Loucy (cell line): ENCODE measurements around the gene MICAL2.

ENCODE experiments used
- H2AFZ ChIP-seq: fragments of 200-600 bp; sonication (generic); 2 replicates; pipeline ENCODE4 v1.6.0; 2016; ENCODE audit warnings: antibody characterized with exemption, mild to moderate bottlenecking, low read length, moderate library complexity
- H3F3A ChIP-seq: fragments of 200-600 bp; 2 replicates; pipeline ENCODE4 v1.6.0; 2016; ENCODE audit warnings: antibody characterized with exemption, low read depth, mild to moderate bottlenecking
- H3K27me3 ChIP-seq: fragments of 200-600 bp; sonication (generic); 2 replicates; pipeline ENCODE4 v1.6.1; 2014; ENCODE audit warnings: low read length, mild to moderate bottlenecking; ENCODE audit not compliant: insufficient read depth, poor library complexity, severe bottlenecking
- H3K36me3 ChIP-seq: fragments of 200-600 bp; sonication (generic); 2 replicates; pipeline ENCODE4 v1.6.1; 2016; ENCODE audit warnings: low read length; ENCODE audit not compliant: insufficient read depth
- H3K4me1 ChIP-seq: fragments of 200-600 bp; sonication (generic); 2 replicates; pipeline ENCODE4 v1.5.1; 2014; ENCODE audit warnings: low read length, mild to moderate bottlenecking; ENCODE audit not compliant: insufficient read depth, poor library complexity, severe bottlenecking
- H3K4me2 ChIP-seq: fragments of 200-600 bp; sonication (generic); 2 replicates; pipeline ENCODE4 v1.6.0; 2014; ENCODE audit warnings: antibody characterized with exemption, low read length, low read depth, mild to moderate bottlenecking; ENCODE audit not compliant: poor library complexity, severe bottlenecking
- H3K4me3 ChIP-seq: fragments of 200-600 bp; sonication (generic); 2 replicates; pipeline ENCODE4 v1.5.1; 2014; ENCODE audit warnings: low read length, mild to moderate bottlenecking, mixed read lengths; ENCODE audit not compliant: poor library complexity, severe bottlenecking
- H3K79me2 ChIP-seq: fragments of 200-600 bp; sonication (generic); 2 replicates; pipeline ENCODE4 v1.6.1; 2014; ENCODE audit warnings: low read length; ENCODE audit not compliant: insufficient read depth
- H3K9ac ChIP-seq: fragments of 200-600 bp; sonication (generic); 2 replicates; pipeline ENCODE4 v1.6.0; 2014; ENCODE audit warnings: mild to moderate bottlenecking, low read depth, low read length, moderate library complexity; ENCODE audit not compliant: poor library complexity, severe bottlenecking
- H3K9me2 ChIP-seq: fragments of 200-600 bp; sonication (generic); replicated peaks from 2 replicates; pipeline ENCODE4 v1.6.1; 2016; ENCODE audit warnings: low read depth, low read length, mixed read lengths
- H3K9me3 ChIP-seq: fragments of 200-600 bp; sonication (generic); 2 replicates; pipeline ENCODE4 v1.6.1; 2014; ENCODE audit warnings: mild to moderate bottlenecking, antibody characterized with exemption, low read length, low read depth; ENCODE audit not compliant: insufficient read depth
- H4K20me1 ChIP-seq: fragments of 200-600 bp; sonication (generic); 2 replicates; pipeline ENCODE4 v1.6.0; 2014; ENCODE audit warnings: antibody characterized with exemption, low read length, mild to moderate bottlenecking; ENCODE audit not compliant: insufficient read depth, poor library complexity, severe bottlenecking
- CTCF ChIP-seq: fragments of 200-600 bp; sonication (generic); conservative IDR thresholded peaks from 2 replicates; pipeline ENCODE4 v1.5.1; 2014; ENCODE audit warnings: mild to moderate bottlenecking, antibody characterized with exemption, low read length
- EZH2phosphoT487 ChIP-seq: fragments of 200-600 bp; IDR thresholded peaks from 2 replicates; pipeline ENCODE4 v1.6.1; 2018; ENCODE audit warnings: antibody characterized with exemption, mild to moderate bottlenecking, moderate library complexity, borderline replicate concordance

Gene MICAL2

GRCh38 chr11:12241401-12241800, 131.0 kb downstream of the MICAL2 start:
- Histone ChIP-seq H3K4me1 (peaks cover 9% of the 10 kb centered on the region), H3K79me2 (no peaks in the 10 kb centered on the region)
- TF ChIP-seq CTCF (no peak), EZH2phosphoT487 (no peak)

GRCh38 chr11:12241971-12242672, 131.7 kb downstream of the MICAL2 start:
- H3K27me3 ChIP-seq, result no peaks in the 10 kb centered on the region
- H3F3A ChIP-seq, result no peaks in the 10 kb centered on the region
- no peak overlapping the region for H2AFZ ChIP-seq
- no peaks in the 10 kb centered on the region for H3K9me2 ChIP-seq
- H3K9me3 ChIP-seq, result no peaks in the 10 kb centered on the region
- H3K9ac ChIP-seq, result no peak overlapping the region
- no peak overlapping the region for H3K4me2 ChIP-seq
- no peaks in the 10 kb centered on the region for H4K20me1 ChIP-seq
- H3K4me3 ChIP-seq, result no peak overlapping the region
- peaks cover 8% of the 10 kb centered on the region for H3K4me1 ChIP-seq
- H3K79me2 ChIP-seq, result no peaks in the 10 kb centered on the region
- no peak for TF ChIP-seq CTCF
- TF ChIP-seq EZH2phosphoT487, result no peak
- H3K36me3 ChIP-seq, result no peaks in the 10 kb centered on the region

More at GRCh38 chr11:12241401-12241800, 131.0 kb downstream of the MICAL2 start:
- H2AFZ ChIP-seq, result no peak overlapping the region
- H3K4me2 ChIP-seq, result no peak overlapping the region
- H3K27me3 ChIP-seq, result no peaks in the 10 kb centered on the region
- H3K9ac ChIP-seq, result no peak overlapping the region
- no peak overlapping the region for H3K4me3 ChIP-seq
- H3F3A ChIP-seq, result no peaks in the 10 kb centered on the region
- no peaks in the 10 kb centered on the region for H3K9me3 ChIP-seq
- no peaks in the 10 kb centered on the region for H4K20me1 ChIP-seq
- H3K9me2 ChIP-seq, result no peaks in the 10 kb centered on the region
- no peaks in the 10 kb centered on the region for H3K36me3 ChIP-seq

- Histone ChIP-seq H4K20me1 (no peaks in the 10 kb centered on the region), H3K27me3 (no peaks in the 10 kb centered on the region), H3K4me1 (peaks cover 8% of the 10 kb centered on the region), H3K9ac (no peak overlapping the region), H3K36me3 (no peaks in the 10 kb centered on the region), H3K9me3 (no peaks in the 10 kb centered on the region), H3F3A (no peaks in the 10 kb centered on the region), H3K9me2 (no peaks in the 10 kb centered on the region), H3K4me2 (no peak overlapping the region), H3K79me2 (no peaks in the 10 kb centered on the region), H2AFZ (no peak overlapping the region), H3K4me3 (no peak overlapping the region)
- no peak for TF ChIP-seq EZH2phosphoT487
- TF ChIP-seq CTCF, result no peak
Observed at GRCh38 chr11:12242966-12243365, 132.6 kb downstream of the MICAL2 start.
